MM.1S (cell line): ENCODE results near the gene TSHZ3.

Experiments
- EZH2 ChIP-seq: fragments of 300-600 bp; sonication (generic); optimal IDR thresholded peaks from 2 replicates; pipeline ENCODE3; 2017; ENCODE audit warnings: low read depth, mild to moderate bottlenecking, antibody characterized with exemption, low read length, mixed read lengths
- TF ChIP-seq, protein P1 (sequence below): fragments of 300-600 bp; sonication (generic); IDR thresholded peaks from 2 replicates; pipeline ENCODE4 v1.5.1; 2016; ENCODE audit warnings: antibody characterized with exemption, low read length, mixed read lengths

DNA sequence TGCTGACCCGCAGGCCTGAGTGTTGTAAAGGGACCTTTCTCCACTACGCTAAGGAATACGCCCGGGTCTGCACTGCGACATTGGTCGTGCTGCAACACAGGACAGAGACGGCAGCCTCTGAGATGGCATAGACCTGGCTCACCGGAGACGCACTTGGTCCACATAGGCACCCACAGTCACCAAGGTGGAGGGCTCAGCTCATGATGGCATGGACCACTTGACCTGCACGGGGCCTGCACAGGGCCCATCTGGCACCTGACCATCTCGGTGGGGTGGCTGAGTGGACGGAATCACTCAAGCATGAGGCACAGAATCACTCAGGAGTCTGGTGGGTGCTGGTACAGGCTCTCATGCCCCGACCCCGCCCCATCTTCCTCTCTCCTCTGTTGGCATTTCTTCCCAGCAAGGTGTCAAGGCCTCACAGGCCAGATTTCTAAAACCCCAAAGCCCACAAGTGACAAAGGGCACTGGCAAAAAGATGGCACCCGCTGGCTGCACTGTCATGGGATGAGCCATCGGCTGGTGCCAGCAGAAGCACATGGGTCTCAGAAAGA lies 45.9 kb downstream of the TSHZ3 start:
- TF ChIP-seq, protein P1, sequence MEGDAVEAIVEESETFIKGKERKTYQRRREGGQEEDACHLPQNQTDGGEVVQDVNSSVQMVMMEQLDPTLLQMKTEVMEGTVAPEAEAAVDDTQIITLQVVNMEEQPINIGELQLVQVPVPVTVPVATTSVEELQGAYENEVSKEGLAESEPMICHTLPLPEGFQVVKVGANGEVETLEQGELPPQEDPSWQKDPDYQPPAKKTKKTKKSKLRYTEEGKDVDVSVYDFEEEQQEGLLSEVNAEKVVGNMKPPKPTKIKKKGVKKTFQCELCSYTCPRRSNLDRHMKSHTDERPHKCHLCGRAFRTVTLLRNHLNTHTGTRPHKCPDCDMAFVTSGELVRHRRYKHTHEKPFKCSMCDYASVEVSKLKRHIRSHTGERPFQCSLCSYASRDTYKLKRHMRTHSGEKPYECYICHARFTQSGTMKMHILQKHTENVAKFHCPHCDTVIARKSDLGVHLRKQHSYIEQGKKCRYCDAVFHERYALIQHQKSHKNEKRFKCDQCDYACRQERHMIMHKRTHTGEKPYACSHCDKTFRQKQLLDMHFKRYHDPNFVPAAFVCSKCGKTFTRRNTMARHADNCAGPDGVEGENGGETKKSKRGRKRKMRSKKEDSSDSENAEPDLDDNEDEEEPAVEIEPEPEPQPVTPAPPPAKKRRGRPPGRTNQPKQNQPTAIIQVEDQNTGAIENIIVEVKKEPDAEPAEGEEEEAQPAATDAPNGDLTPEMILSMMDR: no peak
- TF ChIP-seq EZH2: no peak
